HepG2 (cell line): ENCODE measurements around the gene HARBI1. TPM values are rescaled to one million over a fixed set of nuclear protein-coding genes. Genes with fewer than 3 reads are reported as not detected.

ENCODE experiments used
- ATAC-seq: fragments of 200-7000 bp; cut with Tn5 transposase; 3 replicates; pipeline ENCODE4 v1.9.1; 2020; ENCODE audit warnings: mild to moderate bottlenecking, moderate library complexity
- BruUV-seq: library from RNA; stranded (reverse); fragments of 400-500 nt; replicated peaks from 2 replicates; lab custom pipeline; 2021; lab: Mats Ljungman, UMichigan
- CTCF ChIA-PET: fragments of 300-600 bp; formaldehyde crosslinking; extraction: SDS; loops from one replicate; lab custom pipeline; 2021; ENCODE audit warnings: low total read pairs, inconsistent platforms, low intra/inter-chr PET ratio; lab: Yijun Ruan, JAX
- POLR2A ChIA-PET: fragments of 350-600 bp; sonication (Branson Sonifier 250); formaldehyde crosslinking; loops from one replicate; lab custom pipeline; 2020; ENCODE audit warnings: antibody characterized with exemption, inconsistent platforms; lab: Yijun Ruan, JAX
- DNase-seq: peaks from one replicate; pipeline ENCODE4 v3.0.0-alpha.2; 2015; ENCODE audit warnings: low spot score
- FAIRE-seq: peaks from 3 replicates; lab custom pipeline; 2011; peaks lifted over from hg19 to GRCh38; lab: Jason Lieb, UNC
- H2AFZ ChIP-seq: one replicate; pipeline ENCODE4 v1.6.1; 2011; ENCODE audit warnings: low read length, inconsistent platforms
- H3K27ac ChIP-seq: fragments of 300-600 bp; 3 replicates; pipeline ENCODE4 v1.8.0; 2011; ENCODE audit warnings: mixed run types, mild to moderate bottlenecking, mixed read lengths, low read length, inconsistent platforms; ENCODE audit not compliant: insufficient read depth; ENCODE audit errors: extremely low read length
- H3K27me3 ChIP-seq, 2 experiments: fragments of 200-600 bp in 1 of 2; 2 replicates in 1 of 2; 3 replicates in 1 of 2; pipeline versions ENCODE4 v1.6.0 to v1.8.0; 2011; ENCODE audit warnings: low read length in 2 of 2, mild to moderate bottlenecking in 2 of 2, moderate library complexity in 2 of 2, inconsistent platforms in 1 of 2; ENCODE audit not compliant: insufficient read depth in 2 of 2, control insufficient read depth in 1 of 2
- H3K36me3 ChIP-seq, 2 experiments: fragments of 200-600 bp in 1 of 2; replicated peaks in 1 of 2; 2 replicates in 1 of 2; 3 replicates in 1 of 2; pipeline versions ENCODE4 v1.5.1 to v1.8.0; 2011; ENCODE audit warnings: low read length in 2 of 2, inconsistent platforms in 1 of 2; ENCODE audit not compliant: insufficient read depth in 2 of 2, control insufficient read depth in 1 of 2
- H3K4me1 ChIP-seq: 2 replicates; pipeline ENCODE4 v1.5.1; 2012; ENCODE audit warnings: low read length, inconsistent platforms; ENCODE audit not compliant: insufficient read depth
- H3K4me2 ChIP-seq: 2 replicates; pipeline ENCODE4 v1.6.0; 2011; ENCODE audit warnings: low read depth, low read length, inconsistent platforms
- H3K4me3 ChIP-seq, 3 experiments: fragments of 200-600 bp in 1 of 3; sonication (generic), shearing (Covaris generic) in 1 of 3; replicated peaks in 1 of 3; 2 replicates each; pipeline ENCODE4 v1.5.1; 2011 to 2016; ENCODE audit warnings: low read length in 3 of 3, inconsistent platforms in 2 of 3, low read depth in 2 of 3, mild to moderate bottlenecking in 2 of 3, control low read depth in 1 of 3, mixed read lengths in 1 of 3; ENCODE audit not compliant: insufficient read depth in 1 of 3
- H3K79me2 ChIP-seq: one replicate; pipeline ENCODE4 v1.6.1; 2011; ENCODE audit warnings: low read length, inconsistent platforms; ENCODE audit not compliant: insufficient read depth
- H3K9ac ChIP-seq: 2 replicates; pipeline ENCODE4 v1.6.0; 2011; ENCODE audit warnings: mild to moderate bottlenecking, low read depth, low read length, inconsistent platforms; ENCODE audit not compliant: insufficient read depth
- H3K9me3 ChIP-seq: 2 replicates; pipeline ENCODE4 v1.5.1; 2012; ENCODE audit warnings: mild to moderate bottlenecking, low read length
- H4K20me1 ChIP-seq: 2 replicates; pipeline ENCODE4 v1.6.0; 2011; ENCODE audit warnings: inconsistent platforms, mild to moderate bottlenecking, low read length, moderate library complexity; ENCODE audit not compliant: insufficient read depth
- GABPA ChIP-seq, 2 experiments: IDR thresholded peaks; 2 replicates each; pipeline ENCODE4 v1.6.1; 2011 to 2016; ENCODE audit warnings: low read depth in 2 of 2, low read length in 1 of 2, missing biosample characterization in 1 of 2, missing genetic modification characterization in 1 of 2
- GABPB1 ChIP-seq: IDR thresholded peaks from 2 replicates; pipeline ENCODE4 v1.6.1; 2016; ENCODE audit warnings: mild to moderate bottlenecking, missing genetic modification reagents, moderate library complexity, missing compliant biosample characterization
- NFRKB ChIP-seq: fragments of 450-650 bp; IDR thresholded peaks from 2 replicates; pipeline ENCODE4 v1.6.1; 2017
- NRL ChIP-seq: sonication (generic); formaldehyde crosslinking; IDR thresholded peaks from 2 replicates; pipeline ENCODE4 v1.5.0; 2020; ENCODE audit warnings: missing genetic modification reagents, mild to moderate bottlenecking, moderate library complexity, borderline replicate concordance
- SIX4 ChIP-seq: sonication (generic); formaldehyde crosslinking; IDR thresholded peaks from 2 replicates; pipeline ENCODE4 v1.4.0; 2020; ENCODE audit warnings: missing genetic modification reagents
- SP5 ChIP-seq: IDR thresholded peaks from 2 replicates; pipeline ENCODE4 v1.6.1; 2016; ENCODE audit warnings: low read depth, borderline replicate concordance
- TOPORS ChIP-seq: sonication (generic); formaldehyde crosslinking; IDR thresholded peaks from 2 replicates; pipeline ENCODE4 v1.8.0; 2023; ENCODE audit warnings: mild to moderate bottlenecking, missing genetic modification reagents
- ZMAT3 ChIP-seq: sonication (generic); formaldehyde crosslinking; conservative IDR thresholded peaks from 2 replicates; pipeline ENCODE4 v1.7.0; 2021; ENCODE audit warnings: missing genetic modification reagents
- ZNF180 ChIP-seq: sonication (generic); formaldehyde crosslinking; IDR thresholded peaks from 2 replicates; pipeline ENCODE4 v1.4.0; 2020; ENCODE audit warnings: low read depth, missing genetic modification reagents, borderline replicate concordance
- ZNF350 ChIP-seq: sonication (generic); formaldehyde crosslinking; IDR thresholded peaks from 2 replicates; pipeline ENCODE4 v1.4.0; 2020; ENCODE audit warnings: mild to moderate bottlenecking, low read depth, missing genetic modification reagents, borderline replicate concordance
- ZNF496 ChIP-seq: sonication (generic); formaldehyde crosslinking; IDR thresholded peaks from 2 replicates; pipeline ENCODE4 v1.8.1; 2023; ENCODE audit warnings: mild to moderate bottlenecking, moderate library complexity, missing genetic modification reagents; ENCODE audit not compliant: insufficient replicate concordance
- ZNF672 ChIP-seq: sonication (generic); formaldehyde crosslinking; IDR thresholded peaks from 2 replicates; pipeline ENCODE4 v1.8.1; 2022; ENCODE audit warnings: missing genetic modification reagents
- ZNF782 ChIP-seq: sonication (generic); formaldehyde crosslinking; IDR thresholded peaks from 2 replicates; pipeline ENCODE4 v1.4.0; 2020; ENCODE audit warnings: missing genetic modification reagents, mild to moderate bottlenecking, borderline replicate concordance
- ZNF878 ChIP-seq: sonication (generic); formaldehyde crosslinking; IDR thresholded peaks from 2 replicates; pipeline ENCODE4 v1.8.1; 2023; ENCODE audit warnings: mild to moderate bottlenecking, missing genetic modification reagents, moderate library complexity
- WGBS: methylation state at CpG from one replicate; pipeline ENCODE4 v1.1.6; 2017; ENCODE audit warnings: low lambda C conversion rate; 5-methylcytosine and 5-hydroxymethylcytosine counted together
- in situ Hi-C: cut with HindIII; loops from 2 replicates; pipeline ENCODE4 v1.10.0; 2017; ENCODE audit warnings: low pct_unique_long_range_greater_than_20kb; ENCODE audit not compliant: extremely low pct_ligation_motif_present
- intact Hi-C: fragments of 100-400 bp; cut with micrococcal nuclease; formaldehyde crosslinking; loops from one replicate; pipeline ENCODE4 v1.10.0; 2022; ENCODE audit not compliant: unreplicated experiment
- polyA plus RNA-seq, 8 experiments: library from polyadenylated mRNA; depleted of rRNA in 3 of 8; stranded (reverse) in 7 of 8; unstranded in 1 of 8; fragments of >200 nt; fragmentation: Illumina TruSeq in 4 of 8; extraction: Trizol in 4 of 8; gene quantifications; 2 replicates each; pipeline versions ENCODE4 v1.2.1 to v1.2.3, GENCODE V29; 2011 to 2016; ENCODE audit warnings: low read depth in 4 of 8, missing spikeins in 1 of 8, mixed read lengths in 1 of 8; ENCODE audit not compliant: insufficient read depth in 1 of 8
- total RNA-seq, 5 experiments: library from RNA; depleted of rRNA; stranded (reverse); fragments of >200 nt; fragmentation: Illumina TruSeq; extraction: Trizol; gene quantifications; 2 replicates each; pipeline ENCODE4 v1.2.3, GENCODE V29; 2016; ENCODE audit warnings: low read depth in 1 of 5
- TF ChIP-seq, protein P1 (sequence below): sonication (generic); formaldehyde crosslinking; IDR thresholded peaks from 2 replicates; pipeline ENCODE4 v1.9.0; 2022; ENCODE audit warnings: low read depth, missing genetic modification reagents

HARBI1 gene
- total and polyA plus RNA-seq, 2 of the 13 experiments (the other 11 are each of a cell fraction or from before 2014, with no cell fraction given): 2.5 to 4.8 TPM

DNA sequence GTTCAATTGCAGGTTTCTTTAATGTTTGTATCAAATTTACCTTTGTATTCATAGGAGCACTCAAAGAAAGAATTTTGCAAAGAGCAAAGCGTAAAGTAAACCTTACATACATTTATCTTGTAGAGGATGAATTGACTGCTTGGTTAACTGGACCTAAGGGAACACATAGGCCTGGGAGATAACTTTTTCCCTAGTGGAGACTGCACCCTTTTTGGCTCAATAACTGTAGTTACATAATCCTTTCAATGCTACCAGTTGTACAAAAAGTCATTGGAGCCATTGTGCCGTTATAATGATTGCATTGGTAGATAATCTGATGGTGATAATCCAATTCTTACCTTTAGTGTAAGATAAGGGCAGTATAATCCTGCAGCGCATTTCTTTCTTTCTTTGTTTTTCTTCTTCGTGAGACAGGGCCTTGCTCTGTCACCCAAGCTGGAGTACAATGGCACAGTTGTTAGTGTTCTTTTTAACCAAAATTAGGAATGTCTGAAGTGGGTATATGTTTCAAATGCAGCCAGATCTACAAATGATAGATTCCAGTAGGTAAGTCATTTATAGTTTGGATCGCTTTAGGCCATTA is 18.6 kb upstream of the HARBI1 start:
- H3K36me3 ChIP-seq: peaks cover 4 to 35% of the 10 kb centered on the region in 2 experiments; a peak in 4 of 5 replicates
- in situ Hi-C loops: no loop called here
- BruUV-seq: no TSS peak
- CTCF ChIA-PET: no interaction called here
- TF ChIP-seq ZMAT3 (CRISPR knock-in tag): no peak
- TF ChIP-seq, all 625 proteins: peak for 0
- H3K4me3 ChIP-seq: no peak overlapping the region
- H4K20me1 ChIP-seq: no peaks in the 10 kb centered on the region
- WGBS: 97% methylated on average over 5 of the region's 5 CpGs
- no peaks in the 10 kb centered on the region for H3K27me3 ChIP-seq
- intact Hi-C loops: no loop called here
- FAIRE-seq (no peak), DNase-seq (no peak), ATAC-seq (no peak)
- H3K4me1 ChIP-seq: peaks cover 44% of the 10 kb centered on the region
- H2AFZ ChIP-seq: no peak overlapping the region
- POLR2A ChIA-PET: interaction anchor here (1.0 kb wide), 1 partner anchor 17 kb away, joined by 3 read pairs; no protein-coding TSS in a partner anchor
- no peaks in the 10 kb centered on the region for H3K9me3 ChIP-seq
- H3K9ac ChIP-seq: no peak overlapping the region
- H3K4me2 ChIP-seq: no peak overlapping the region
- H3K27ac ChIP-seq: no peak overlapping the region
- H3K79me2 ChIP-seq: peaks cover 16% of the 10 kb centered on the region

DNA sequence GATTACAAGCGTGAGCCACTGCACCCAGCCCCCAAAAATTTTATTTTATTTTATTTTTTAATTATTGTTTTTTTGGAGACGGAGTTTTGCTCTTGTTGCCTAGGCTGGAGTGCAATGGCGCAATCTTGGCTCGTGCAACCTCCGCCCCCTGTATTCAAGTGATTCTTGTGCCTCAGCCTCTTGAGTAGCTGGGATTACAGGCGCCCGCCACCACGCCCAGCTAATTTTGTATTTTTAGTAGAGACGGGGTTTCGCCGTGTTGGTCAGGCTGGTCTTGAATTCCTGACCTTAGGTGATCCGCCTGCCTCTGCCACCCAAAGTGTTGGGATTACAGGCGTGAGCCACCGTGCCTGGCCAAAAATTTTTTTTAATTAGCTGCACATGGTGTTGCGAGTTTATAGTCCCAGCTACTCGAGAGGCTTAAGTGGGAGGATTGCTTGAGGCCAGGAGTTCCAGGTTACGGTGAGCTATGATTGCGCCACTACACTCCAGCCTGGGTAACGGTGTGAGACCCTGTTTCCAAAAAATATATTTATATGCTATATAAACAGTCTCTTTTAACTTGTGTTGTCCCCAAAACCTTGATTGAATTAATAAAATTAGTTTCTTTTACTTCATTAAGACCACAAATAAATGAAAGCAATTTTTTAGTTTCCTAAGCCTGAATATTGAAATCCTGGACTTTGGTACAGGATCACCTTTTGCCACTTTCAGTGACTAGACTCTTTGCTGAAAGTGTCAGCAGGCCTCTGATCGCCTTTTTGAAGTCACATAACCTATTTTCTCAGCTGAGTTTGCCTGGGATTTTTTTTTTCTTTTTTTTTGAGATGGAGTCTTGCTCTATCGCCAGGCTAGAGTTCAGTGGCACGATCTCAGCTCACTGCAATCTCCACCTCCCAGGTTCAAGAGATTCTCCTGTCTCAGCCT is 16.5 kb upstream of the HARBI1 start:
- no TSS peak for BruUV-seq
- TF ChIP-seq ZNF782 (CRISPR knock-in tag) (no peak), NRL (CRISPR knock-in tag) (no peak), TOPORS (CRISPR knock-in tag) (no peak), NFRKB (no peak), GABPA (IDR thresholded peaks at IDR 0.05; ENCODE audit: low read depth, low read length) (no peak), GABPA (CRISPR knock-in tag; IDR thresholded peaks at IDR 0.05; ENCODE audit: low read depth) (no peak), ZNF180 (CRISPR knock-in tag) (no peak), ZNF496 (CRISPR knock-in tag) (no peak), ZNF672 (CRISPR knock-in tag) (no peak), GABPB1 (no peak), SP5 (CRISPR knock-in tag) (no peak), ZNF350 (CRISPR knock-in tag) (no peak), ZNF878 (CRISPR knock-in tag) (no peak), SIX4 (CRISPR knock-in tag) (no peak)
- TF ChIP-seq, protein P1, sequence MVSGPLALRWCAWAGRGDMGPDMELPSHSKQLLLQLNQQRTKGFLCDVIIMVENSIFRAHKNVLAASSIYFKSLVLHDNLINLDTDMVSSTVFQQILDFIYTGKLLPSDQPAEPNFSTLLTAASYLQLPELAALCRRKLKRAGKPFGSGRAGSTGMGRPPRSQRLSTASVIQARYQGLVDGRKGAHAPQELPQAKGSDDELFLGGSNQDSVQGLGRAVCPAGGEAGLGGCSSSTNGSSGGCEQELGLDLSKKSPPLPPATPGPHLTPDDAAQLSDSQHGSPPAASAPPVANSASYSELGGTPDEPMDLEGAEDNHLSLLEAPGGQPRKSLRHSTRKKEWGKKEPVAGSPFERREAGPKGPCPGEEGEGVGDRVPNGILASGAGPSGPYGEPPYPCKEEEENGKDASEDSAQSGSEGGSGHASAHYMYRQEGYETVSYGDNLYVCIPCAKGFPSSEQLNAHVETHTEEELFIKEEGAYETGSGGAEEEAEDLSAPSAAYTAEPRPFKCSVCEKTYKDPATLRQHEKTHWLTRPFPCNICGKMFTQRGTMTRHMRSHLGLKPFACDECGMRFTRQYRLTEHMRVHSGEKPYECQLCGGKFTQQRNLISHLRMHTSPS (CRISPR knock-in tag): no peak

More for the DNA sequence above, 16.5 kb upstream of the HARBI1 start:
- DNase-seq (peak; percentile 49), ATAC-seq (peak; percentile 74), FAIRE-seq (no peak)
- Histone ChIP-seq H3K4me3 (no peak overlapping the region), H2AFZ (no peak overlapping the region), H3K4me1 (peaks cover 31% of the 10 kb centered on the region), H3K9me3 (no peaks in the 10 kb centered on the region), H3K36me3 (peaks cover 9 to 46% of the 10 kb centered on the region in 2 experiments; a peak in 4 of 5 replicates), H3K27me3 (no peaks in the 10 kb centered on the region), H3K4me2 (peak overlapping the region; percentile 0; the same call in 1 of the 2 replicates), H4K20me1 (no peaks in the 10 kb centered on the region), H3K9ac (no peak overlapping the region), H3K79me2 (peaks cover 12% of the 10 kb centered on the region), H3K27ac (peak overlapping the region; percentile 69)
- intact Hi-C loops (no loop called here), in situ Hi-C loops (no loop called here)
- CTCF ChIA-PET: no interaction called here
- 75% methylated on average over 22 of the region's 22 CpGs for WGBS
- POLR2A ChIA-PET: interaction anchor here (1.3 kb wide), 2 partner anchors 9 to 40 kb away, joined by 3 to 4 read pairs; partner anchors contain the start of gene AMBRA1
